CD4-positive, alpha-beta T cell treated with Interleukin-21 for 1 hour (primary cell): Measurements from ENCODE around the gene MARF1.
"Not testable (repeated sequence)": the region's sequence is repeated elsewhere in the genome, so short reads cannot be mapped to it uniquely, and the experiment has no call there.

Source experiments
- DNase-seq: peaks from one replicate; pipeline ENCODE4 v3.0.0-alpha.2; 2020

MARF1 gene

GRCh38 chr16:15620611-15621195 lies 22.3 kb downstream of the MARF1 start:
- no peak for DNase-seq

- no peak for DNase-seq
Observed at GRCh38 chr16:15618392-15618791, 24.6 kb downstream of the MARF1 start.

DNA sequence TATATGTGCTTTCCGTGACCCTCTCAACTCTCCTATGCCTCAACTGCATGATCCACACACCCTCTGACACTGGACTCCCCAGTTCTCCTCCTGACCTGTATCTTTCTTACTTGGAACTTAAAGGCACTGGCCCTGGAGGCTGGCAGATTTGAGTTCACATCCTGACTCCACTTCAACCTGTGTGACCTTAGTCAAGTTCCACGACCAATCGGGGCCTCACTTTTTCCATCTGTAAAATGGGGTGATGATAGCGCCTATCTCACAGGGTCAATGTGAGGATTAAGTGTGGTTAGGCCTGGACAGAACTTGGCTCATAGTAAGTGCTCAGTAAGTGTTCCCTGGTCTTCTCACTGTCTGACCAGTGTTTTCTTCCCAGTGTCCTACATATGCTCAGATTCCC lies 25.1 kb downstream of the MARF1 start:
- DNase-seq, result no peak

GRCh38 chr16:15616475-15617165 lies 26.3 kb downstream of the MARF1 start:
- no peak for DNase-seq

DNA sequence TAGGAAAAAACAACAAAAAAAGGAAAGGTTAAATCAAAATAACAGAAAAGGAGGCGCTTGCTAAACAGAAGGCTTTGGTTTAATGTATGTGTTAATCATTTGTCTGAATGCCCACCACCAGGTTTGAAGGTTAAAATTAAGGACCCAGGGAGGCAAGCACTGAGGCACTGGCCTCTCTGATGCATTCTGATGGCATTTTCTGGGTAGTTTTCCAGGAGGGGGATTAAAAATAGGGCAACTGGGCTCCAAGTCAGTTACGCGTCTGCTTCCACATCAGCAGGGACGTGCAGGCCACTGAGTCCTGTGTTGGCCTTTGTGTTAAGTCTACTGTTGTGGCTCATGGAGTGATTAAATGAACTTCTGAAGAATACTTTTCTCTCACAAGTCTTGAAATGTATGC lies 26.9 kb downstream of the MARF1 start:
- no peak for DNase-seq

- DNase-seq, result no peak
Observed at GRCh38 chr16:15613676-15614075, 29.3 kb downstream of the MARF1 start.

- DNase-seq, result no peak
Observed at GRCh38 chr16:15611610-15612009, 31.3 kb downstream of the MARF1 start.

DNA sequence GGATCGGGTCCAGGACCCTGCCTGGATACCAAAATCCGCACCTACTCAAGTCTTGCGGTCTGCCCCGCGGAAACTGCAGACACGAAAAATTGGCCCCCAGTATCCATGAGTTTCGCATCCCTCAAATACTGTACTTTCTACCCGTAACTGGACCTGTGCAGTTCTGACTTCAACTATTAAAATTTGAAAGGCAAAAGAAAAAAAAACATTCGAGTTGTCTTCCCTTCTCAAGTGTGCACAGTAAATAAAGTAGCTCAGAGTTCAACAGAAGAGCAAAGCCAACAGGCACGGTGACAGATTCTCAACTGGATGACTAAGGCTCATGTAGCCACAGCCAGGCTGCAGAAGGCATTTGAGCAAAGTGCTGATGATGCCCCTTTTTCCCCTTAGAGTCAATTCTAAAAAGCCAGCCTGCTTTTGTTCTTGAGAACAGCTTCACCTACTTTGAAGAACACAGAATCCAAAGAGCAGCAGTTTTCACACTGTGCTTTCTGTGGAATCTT lies 32.5 kb downstream of the MARF1 start:
- DNase-seq, result no peak

DNA sequence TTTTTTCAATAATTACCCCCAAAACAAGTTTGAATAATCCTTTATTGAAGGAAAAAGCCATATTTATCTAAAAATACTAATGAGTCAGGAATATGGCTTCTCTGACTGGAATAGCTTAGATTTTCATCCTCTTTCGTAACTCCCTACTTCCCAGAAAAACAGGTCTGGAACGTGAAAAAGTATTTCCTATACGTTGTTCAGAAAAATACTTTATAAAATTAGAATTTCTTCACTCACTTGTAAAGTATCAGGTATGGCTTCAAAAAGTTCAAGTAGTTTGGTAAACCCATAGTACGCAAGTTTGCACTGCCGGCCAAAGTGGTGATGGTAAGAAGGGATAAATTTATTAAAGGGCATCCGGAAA lies 33.7 kb downstream of the MARF1 start:
- DNase-seq, result no peak

GRCh38 chr16:15608398-15609285 lies 34.3 kb downstream of the MARF1 start:
- DNase-seq, result no peak

DNA sequence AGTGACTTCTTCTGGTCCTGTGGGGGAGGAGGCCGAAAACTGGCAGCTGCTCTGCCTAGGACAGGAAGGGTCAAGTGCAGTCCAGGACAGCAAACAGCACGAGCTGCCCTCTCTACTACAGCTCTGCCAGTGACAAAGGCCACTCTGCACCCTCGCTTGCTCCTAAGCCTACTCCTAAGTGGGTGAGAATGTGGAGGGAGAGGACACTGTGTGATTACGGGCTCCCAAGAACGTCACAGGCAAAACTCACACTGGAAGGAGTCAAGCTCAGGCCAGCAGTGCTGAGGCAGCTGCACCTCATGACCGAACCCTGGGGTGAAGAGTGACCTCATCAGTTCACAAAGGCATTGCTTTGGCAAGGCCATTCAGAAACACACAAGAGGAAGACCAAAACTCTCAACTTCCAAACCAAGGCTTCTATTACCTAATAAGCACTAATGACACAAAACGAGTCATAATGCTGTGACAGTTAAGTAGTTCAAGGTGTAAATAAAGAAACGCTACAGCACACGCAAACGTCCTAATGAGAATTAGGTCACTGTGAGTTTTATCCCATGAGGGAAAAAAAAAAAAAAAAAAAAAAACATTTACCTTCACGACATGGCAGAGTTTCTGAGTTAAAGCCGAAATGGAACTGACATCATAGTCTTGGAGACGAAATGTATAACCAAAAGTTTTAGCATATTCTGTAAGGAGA lies 35.1 kb downstream of the MARF1 start:
- DNase-seq, result no peak

DNA sequence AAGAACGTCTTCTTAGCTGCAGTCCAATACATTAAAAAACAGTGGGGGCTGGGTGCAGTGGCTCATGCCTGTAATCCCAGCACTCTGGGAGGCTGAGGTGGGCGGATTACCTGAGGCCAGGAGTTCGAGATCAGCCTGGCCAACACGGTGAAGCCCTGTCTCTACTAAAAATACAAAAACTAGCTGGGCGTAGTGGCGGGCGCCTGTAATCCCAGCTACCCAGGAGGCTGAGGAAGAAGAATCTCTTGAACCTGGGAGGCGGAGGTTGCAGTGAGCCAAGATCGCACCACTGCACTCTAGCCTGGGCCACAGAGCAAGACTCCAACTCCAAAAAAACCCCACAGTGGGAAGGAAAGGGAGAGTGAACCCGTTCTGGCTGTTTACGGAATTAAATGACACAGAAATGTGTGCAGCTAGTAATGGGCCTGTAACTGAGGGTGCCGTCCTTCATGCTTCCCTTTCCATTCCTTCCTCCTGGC lies 35.7 kb downstream of the MARF1 start:
- DNase-seq, result not testable (repeated sequence)

- no peak for DNase-seq
Observed at GRCh38 chr16:15606518-15607220, 36.3 kb downstream of the MARF1 start.

DNA sequence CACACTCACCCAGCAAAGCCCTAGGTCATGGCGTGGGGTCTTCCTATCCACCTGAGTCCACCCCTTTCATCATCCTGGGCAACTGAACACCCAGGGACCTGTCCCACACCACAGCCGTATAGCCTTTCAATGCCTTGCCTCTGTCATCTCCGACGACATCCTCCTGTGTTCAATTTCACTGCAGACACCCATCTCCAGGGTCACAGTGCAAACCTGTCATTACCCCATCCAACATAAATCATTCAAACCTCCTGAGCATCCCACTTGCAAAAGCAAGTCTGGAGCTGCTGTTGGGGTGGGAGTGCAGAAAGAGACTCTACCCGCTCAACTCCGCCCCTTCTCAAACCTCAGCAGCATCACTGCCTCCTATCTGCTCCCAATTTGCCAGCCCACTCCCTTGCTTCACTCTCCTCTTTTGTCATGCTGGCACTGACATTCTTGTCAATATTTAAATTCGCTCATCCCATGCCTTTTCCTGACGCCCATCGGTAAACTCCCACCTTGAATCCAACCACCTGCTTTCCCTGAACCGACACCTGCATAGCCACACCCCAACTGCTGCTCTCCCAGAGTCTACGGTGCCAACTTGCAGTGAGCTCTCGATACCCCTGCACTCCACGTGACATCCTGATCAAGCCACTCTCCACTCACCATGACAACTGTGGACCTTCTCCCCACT lies 37.0 kb downstream of the MARF1 start:
- DNase-seq, result no peak

DNA sequence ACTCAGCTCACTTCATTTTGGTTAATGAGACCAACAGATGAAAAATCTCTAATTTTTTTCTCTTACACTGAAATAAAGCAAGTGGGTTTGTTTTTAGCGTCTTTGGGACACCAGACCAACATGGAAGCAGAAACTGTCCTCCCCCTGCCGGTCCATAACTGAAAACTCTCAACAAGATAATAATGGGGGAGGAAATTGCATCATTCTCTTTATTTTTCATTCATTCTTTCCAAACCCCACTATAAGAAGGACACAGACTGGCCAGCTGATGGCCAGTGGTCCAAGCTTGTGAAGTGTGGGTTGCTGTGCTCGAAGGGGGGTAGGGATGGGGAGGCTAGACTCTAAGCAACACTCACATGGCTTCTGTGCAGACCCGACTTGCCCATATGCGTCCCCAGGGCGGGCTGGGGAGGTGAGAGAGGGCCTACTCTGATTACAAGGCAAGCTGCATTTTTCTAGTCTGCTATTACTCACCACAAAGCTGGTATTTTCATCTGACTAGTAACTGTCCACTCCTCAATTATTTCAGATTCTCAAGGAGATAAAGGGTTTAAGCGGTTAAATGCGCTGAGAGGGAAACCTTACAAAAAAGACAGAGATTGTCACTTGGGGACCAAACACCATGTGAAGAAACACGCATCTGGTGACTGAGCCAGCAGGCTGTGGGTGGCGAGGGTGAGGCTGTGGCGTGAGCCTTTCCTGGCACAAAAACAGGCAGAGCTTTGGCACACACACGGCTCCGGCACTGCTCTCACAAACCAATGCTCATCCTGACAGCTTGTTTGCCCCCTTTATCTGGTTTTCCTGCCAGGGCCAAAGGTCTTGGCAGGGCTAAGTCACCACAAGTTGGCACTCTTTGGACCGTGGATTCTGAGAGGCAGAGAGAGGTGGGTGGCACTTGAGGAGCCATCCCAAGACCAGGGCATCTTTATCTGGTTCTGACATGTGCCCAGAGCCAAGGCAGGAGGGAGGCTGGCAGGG lies 38.2 kb downstream of the MARF1 start:
- DNase-seq, result no peak

DNA sequence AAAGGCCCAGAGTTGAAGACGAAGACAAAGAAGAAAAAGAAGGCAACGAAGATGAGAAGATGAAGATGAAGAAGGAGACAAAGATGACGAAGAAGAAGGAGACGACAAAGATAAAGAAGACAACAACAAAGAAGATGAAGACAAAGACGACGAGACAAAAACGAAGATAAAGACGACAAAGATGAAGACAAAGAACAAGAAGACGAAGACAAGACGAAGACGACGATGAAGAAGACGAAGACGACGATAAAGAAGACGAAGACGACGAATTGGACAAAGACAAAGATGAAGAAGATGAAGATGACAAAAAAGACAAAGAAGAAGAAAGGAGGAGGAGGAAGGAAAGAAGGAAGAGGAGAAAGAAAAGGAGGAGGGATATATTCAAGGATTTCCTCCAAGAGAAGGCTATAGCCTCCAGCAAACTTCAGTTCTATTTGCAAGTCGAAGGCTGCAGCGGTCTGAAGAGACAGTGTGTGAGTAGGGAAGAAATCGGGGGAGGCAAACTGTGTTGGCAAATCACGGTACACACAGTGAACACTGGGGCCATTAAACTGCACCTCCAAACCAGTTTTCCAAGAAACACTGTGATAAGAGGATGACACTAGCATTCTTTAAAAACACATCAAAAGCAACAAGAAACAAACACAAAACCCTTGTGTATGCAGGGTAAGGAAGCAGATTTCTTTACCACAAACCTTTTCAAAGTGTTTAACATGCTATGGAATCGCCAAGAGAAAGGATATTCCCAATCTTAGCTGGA lies 40.5 kb downstream of the MARF1 start:
- no peak for DNase-seq

DNA sequence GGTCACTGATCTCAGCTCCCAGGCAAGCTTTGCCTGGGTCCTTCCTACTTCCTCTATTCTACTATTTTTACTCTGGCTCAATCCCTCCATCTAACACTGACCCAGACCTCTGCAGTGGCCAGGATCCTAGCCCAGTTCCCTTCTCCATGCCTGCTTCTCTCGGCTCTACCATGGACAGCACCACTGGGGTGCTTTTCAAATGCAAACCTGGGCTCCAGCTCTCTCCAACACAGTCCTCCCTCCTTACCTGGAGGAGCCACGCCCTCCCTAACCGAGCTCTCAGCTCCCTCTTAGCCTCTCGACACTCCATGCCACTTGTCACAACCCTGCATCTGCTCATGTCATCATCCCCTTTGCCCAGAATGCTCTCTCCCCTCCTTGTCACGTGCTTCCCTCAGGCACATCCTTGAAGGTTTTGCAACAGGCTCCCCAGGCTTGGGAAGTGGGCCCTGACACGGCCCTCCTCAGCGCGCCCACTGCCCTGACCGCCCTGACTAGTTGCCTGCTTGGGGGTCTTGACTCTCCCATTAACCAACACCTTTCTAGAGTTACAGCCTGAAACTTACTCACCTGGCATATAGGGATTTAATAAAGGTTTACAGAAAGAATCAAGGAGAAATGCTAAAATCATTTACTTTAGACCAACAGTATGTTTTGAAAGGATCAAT lies 41.6 kb downstream of the MARF1 start:
- no peak for DNase-seq

- no peak for DNase-seq
Observed at GRCh38 chr16:15599303-15600070, 43.5 kb downstream of the MARF1 start.
